HepG2 (cell line): Measurements from ENCODE around the gene FGF21. TPM values are rescaled to one million over a fixed set of nuclear protein-coding genes. Genes with fewer than 3 reads are reported as not detected.

ENCODE experiments used
- CCAR2 ChIP-seq: fragments of 200-400 bp; formaldehyde crosslinking; optimal IDR thresholded peaks from 2 replicates; pipeline ENCODE3; 2018; ENCODE audit warnings: low read depth, mild to moderate bottlenecking, low read length, moderate library complexity
- CENPT ChIP-seq: sonication (generic); formaldehyde crosslinking; IDR thresholded peaks from 2 replicates; pipeline ENCODE4 v1.8.0; 2022; ENCODE audit warnings: low read depth, mild to moderate bottlenecking, moderate library complexity, missing genetic modification reagents
- CERS6 ChIP-seq: sonication (generic); formaldehyde crosslinking; IDR thresholded peaks from 2 replicates; pipeline ENCODE4 v1.5.0; 2020; ENCODE audit warnings: missing genetic modification reagents
- ELF1 ChIP-seq: sonication (generic); formaldehyde crosslinking; IDR thresholded peaks from 2 replicates; pipeline ENCODE4 v1.4.0; 2020; ENCODE audit warnings: missing genetic modification reagents
- PPARG ChIP-seq: conservative IDR thresholded peaks from 2 replicates; pipeline ENCODE4 v1.6.1; 2016; ENCODE audit warnings: missing biosample characterization, missing genetic modification reagents
- RBFOX2 ChIP-seq: fragments of 200-400 bp; formaldehyde crosslinking; IDR thresholded peaks from 2 replicates; pipeline ENCODE4 v1.6.1; 2017; ENCODE audit warnings: low read depth, mild to moderate bottlenecking, low read length
- RFX5 ChIP-seq: IDR thresholded peaks from 2 replicates; pipeline ENCODE4 v1.6.1; 2011; ENCODE audit warnings: low read depth, low read length, improper control_type of control experiment
- STAT5B ChIP-seq: sonication (generic); formaldehyde crosslinking; IDR thresholded peaks from 2 replicates; pipeline ENCODE4 v1.4.0; 2020; ENCODE audit warnings: missing genetic modification reagents
- ZNF543 ChIP-seq: sonication (generic); formaldehyde crosslinking; IDR thresholded peaks from 2 replicates; pipeline ENCODE4 v1.4.0; 2020; ENCODE audit warnings: mild to moderate bottlenecking, missing genetic modification reagents
- ZNF549 ChIP-seq: sonication (generic); formaldehyde crosslinking; IDR thresholded peaks from 2 replicates; pipeline ENCODE4 v1.5.0; 2020; ENCODE audit warnings: missing genetic modification reagents
- ZNF556 ChIP-seq: sonication (generic); formaldehyde crosslinking; IDR thresholded peaks from 2 replicates; pipeline ENCODE4 v1.4.0; 2020; ENCODE audit warnings: mild to moderate bottlenecking, missing genetic modification reagents, borderline replicate concordance
- ZNF558 ChIP-seq: sonication (generic); formaldehyde crosslinking; IDR thresholded peaks from 2 replicates; pipeline ENCODE4 v1.9.0; 2022; ENCODE audit warnings: mild to moderate bottlenecking, missing genetic modification reagents, borderline replicate concordance
- ZNF639 ChIP-seq: conservative IDR thresholded peaks from 2 replicates; pipeline ENCODE4 v1.6.1; 2018; ENCODE audit warnings: missing genetic modification reagents
- ZNF768 ChIP-seq: sonication (generic); formaldehyde crosslinking; IDR thresholded peaks from 2 replicates; pipeline ENCODE4 v1.4.0; 2020; ENCODE audit warnings: missing genetic modification reagents
- ZNF770 ChIP-seq: sonication (generic); formaldehyde crosslinking; IDR thresholded peaks from 2 replicates; pipeline ENCODE4 v1.5.0; 2020; ENCODE audit warnings: mild to moderate bottlenecking, missing genetic modification reagents
- ZNF850 ChIP-seq: sonication (generic); formaldehyde crosslinking; conservative IDR thresholded peaks from 2 replicates; pipeline ENCODE4 v1.9.0; 2021; ENCODE audit warnings: mild to moderate bottlenecking, missing genetic modification reagents
- ZSCAN25 ChIP-seq: sonication (generic); formaldehyde crosslinking; IDR thresholded peaks from 2 replicates; pipeline ENCODE4 v1.8.0; 2022; ENCODE audit warnings: mild to moderate bottlenecking, missing genetic modification reagents
- ZSCAN30 ChIP-seq: sonication (generic); formaldehyde crosslinking; IDR thresholded peaks from 2 replicates; pipeline ENCODE4 v1.5.0; 2020; ENCODE audit warnings: mild to moderate bottlenecking, missing genetic modification reagents
- polyA plus RNA-seq, 8 experiments: library from polyadenylated mRNA; depleted of rRNA in 3 of 8; stranded (reverse) in 7 of 8; unstranded in 1 of 8; fragments of >200 nt; fragmentation: Illumina TruSeq in 4 of 8; extraction: Trizol in 4 of 8; gene quantifications; 2 replicates each; pipeline versions ENCODE4 v1.2.1 to v1.2.3, GENCODE V29; 2011 to 2016; ENCODE audit warnings: low read depth in 4 of 8, missing spikeins in 1 of 8, mixed read lengths in 1 of 8; ENCODE audit not compliant: insufficient read depth in 1 of 8
- total RNA-seq, 5 experiments: library from RNA; depleted of rRNA; stranded (reverse); fragments of >200 nt; fragmentation: Illumina TruSeq; extraction: Trizol; gene quantifications; 2 replicates each; pipeline ENCODE4 v1.2.3, GENCODE V29; 2016; ENCODE audit warnings: low read depth in 1 of 5
- TF ChIP-seq, protein P1 (sequence below): sonication (generic); formaldehyde crosslinking; IDR thresholded peaks from 2 replicates; pipeline ENCODE4 v1.4.0; 2020; ENCODE audit warnings: mild to moderate bottlenecking, missing genetic modification reagents
- TF ChIP-seq, protein P2 (sequence below): fragments of 450-650 bp; IDR thresholded peaks from 2 replicates; pipeline ENCODE4 v1.6.1; 2017

The FGF21 gene
- total and polyA plus RNA-seq, 2 of the 13 experiments (the other 11 are each of a cell fraction or from before 2014, with no cell fraction given) = 0.17 TPM; not detected in 1

- TF ChIP-seq ZNF768 (CRISPR knock-in tag) = peak; percentile 38; the same call in 1 of the 2 replicates
- 0 out of 2 replicates have a peak, but pooled peaks have one; percentile 32 for TF ChIP-seq ZNF558 (CRISPR knock-in tag)
- TF ChIP-seq STAT5B (CRISPR knock-in tag) = no peak
- TF ChIP-seq ZNF850 (CRISPR knock-in tag) = no peak
- TF ChIP-seq RFX5 = no peak
- peak; percentile 53 for TF ChIP-seq RBFOX2
- no peak for TF ChIP-seq PPARG (CRISPR knock-in tag)
- TF ChIP-seq ZSCAN25 = no peak; the same call in 1 of the 2 replicates
- TF ChIP-seq, protein P1, sequence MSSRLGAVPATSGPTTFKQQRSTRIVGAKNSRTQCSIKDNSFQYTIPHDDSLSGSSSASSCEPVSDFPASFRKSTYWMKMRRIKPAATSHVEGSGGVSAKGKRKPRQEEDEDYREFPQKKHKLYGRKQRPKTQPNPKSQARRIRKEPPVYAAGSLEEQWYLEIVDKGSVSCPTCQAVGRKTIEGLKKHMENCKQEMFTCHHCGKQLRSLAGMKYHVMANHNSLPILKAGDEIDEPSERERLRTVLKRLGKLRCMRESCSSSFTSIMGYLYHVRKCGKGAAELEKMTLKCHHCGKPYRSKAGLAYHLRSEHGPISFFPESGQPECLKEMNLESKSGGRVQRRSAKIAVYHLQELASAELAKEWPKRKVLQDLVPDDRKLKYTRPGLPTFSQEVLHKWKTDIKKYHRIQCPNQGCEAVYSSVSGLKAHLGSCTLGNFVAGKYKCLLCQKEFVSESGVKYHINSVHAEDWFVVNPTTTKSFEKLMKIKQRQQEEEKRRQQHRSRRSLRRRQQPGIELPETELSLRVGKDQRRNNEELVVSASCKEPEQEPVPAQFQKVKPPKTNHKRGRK (CRISPR knock-in tag) = no peak
- TF ChIP-seq ZNF543 (CRISPR knock-in tag) = no peak
- no peak for TF ChIP-seq ZNF639 (CRISPR knock-in tag)
- TF ChIP-seq, protein P2, sequence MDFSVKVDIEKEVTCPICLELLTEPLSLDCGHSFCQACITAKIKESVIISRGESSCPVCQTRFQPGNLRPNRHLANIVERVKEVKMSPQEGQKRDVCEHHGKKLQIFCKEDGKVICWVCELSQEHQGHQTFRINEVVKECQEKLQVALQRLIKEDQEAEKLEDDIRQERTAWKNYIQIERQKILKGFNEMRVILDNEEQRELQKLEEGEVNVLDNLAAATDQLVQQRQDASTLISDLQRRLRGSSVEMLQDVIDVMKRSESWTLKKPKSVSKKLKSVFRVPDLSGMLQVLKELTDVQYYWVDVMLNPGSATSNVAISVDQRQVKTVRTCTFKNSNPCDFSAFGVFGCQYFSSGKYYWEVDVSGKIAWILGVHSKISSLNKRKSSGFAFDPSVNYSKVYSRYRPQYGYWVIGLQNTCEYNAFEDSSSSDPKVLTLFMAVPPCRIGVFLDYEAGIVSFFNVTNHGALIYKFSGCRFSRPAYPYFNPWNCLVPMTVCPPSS = no peak
- TF ChIP-seq ZNF549 (CRISPR knock-in tag) = no peak
- TF ChIP-seq CERS6 (CRISPR knock-in tag) = no peak
- no peak for TF ChIP-seq ZNF556 (CRISPR knock-in tag)
- TF ChIP-seq ZSCAN30 (CRISPR knock-in tag) = no peak
- TF ChIP-seq CENPT (CRISPR knock-in tag) = no peak
- TF ChIP-seq ELF1 (CRISPR knock-in tag) = no peak
- TF ChIP-seq ZNF770 (CRISPR knock-in tag) = no peak
- TF ChIP-seq CCAR2 = no peak
These were observed 38.6 kb upstream of the FGF21 start (continued) for GRCh38 chr19:48716562-48717291.
